Mesenchymal stem cell (in vitro differentiated cells and primary cell): Measurements from ENCODE around the gene CDH12.

Source experiments
- DNase-seq: peaks from one replicate; pipeline ENCODE4 v3.0.0-alpha.2; 2013
- H2AFZ ChIP-seq: one replicate; pipeline ENCODE4 v1.6.1; 2013; ENCODE audit warnings: low read depth, mild to moderate bottlenecking, control low read depth, inconsistent platforms, low read length, moderate library complexity
- H2AK5ac ChIP-seq: 2 replicates; pipeline ENCODE4 v1.6.1; 2013; ENCODE audit warnings: low read length, moderate library complexity, mild to moderate bottlenecking, inconsistent platforms; ENCODE audit not compliant: severe bottlenecking
- H2BK120ac ChIP-seq: one replicate; pipeline ENCODE4 v1.6.1; 2013; ENCODE audit warnings: low read depth, mild to moderate bottlenecking, inconsistent platforms, low read length, moderate library complexity
- H2BK12ac ChIP-seq, 2 experiments: one replicate each; pipeline ENCODE4 v1.6.1; 2013; ENCODE audit warnings: inconsistent platforms in 2 of 2, low read length in 2 of 2, mild to moderate bottlenecking in 2 of 2, moderate library complexity in 2 of 2, control low read depth in 1 of 2
- H2BK15ac ChIP-seq: one replicate; pipeline ENCODE4 v1.6.1; 2013; ENCODE audit warnings: mild to moderate bottlenecking, low read depth, inconsistent platforms; ENCODE audit not compliant: poor library complexity, severe bottlenecking
- H2BK5ac ChIP-seq: 2 replicates; pipeline ENCODE4 v1.6.1; 2013; ENCODE audit warnings: low read depth, mild to moderate bottlenecking, low read length, control low read depth, inconsistent platforms; ENCODE audit not compliant: poor library complexity, severe bottlenecking
- H3K14ac ChIP-seq, 2 experiments: one replicate each; pipeline ENCODE4 v1.6.1; 2013; ENCODE audit warnings: inconsistent platforms in 2 of 2, low read length in 2 of 2, control low read depth in 1 of 2, mild to moderate bottlenecking in 1 of 2, moderate library complexity in 1 of 2
- H3K18ac ChIP-seq, 2 experiments: one replicate each; pipeline ENCODE4 v1.6.1; 2013; ENCODE audit warnings: inconsistent platforms in 2 of 2, low read length in 2 of 2, control low read depth in 1 of 2, low read depth in 1 of 2, mild to moderate bottlenecking in 1 of 2
- H3K23ac ChIP-seq, 2 experiments: one replicate each; pipeline ENCODE4 v1.6.1; 2013; ENCODE audit warnings: inconsistent platforms in 2 of 2, low read length in 2 of 2, mild to moderate bottlenecking in 2 of 2, moderate library complexity in 2 of 2, control low read depth in 1 of 2
- H3K27ac ChIP-seq: 2 replicates; pipeline ENCODE4 v1.5.1; 2013; ENCODE audit warnings: mild to moderate bottlenecking, moderate library complexity, low read length, control low read depth, inconsistent platforms; ENCODE audit not compliant: poor library complexity, severe bottlenecking
- H3K27me3 ChIP-seq, 2 experiments: 2 replicates each; pipeline versions ENCODE4 v1.6.1 to v1.7.0; 2013; ENCODE audit warnings: low read length in 2 of 2, mild to moderate bottlenecking in 2 of 2, moderate library complexity in 2 of 2, control low read depth in 1 of 2, inconsistent platforms in 1 of 2; ENCODE audit not compliant: control insufficient read depth in 1 of 2, insufficient read depth in 1 of 2
- H3K36me3 ChIP-seq, 2 experiments: 2 replicates each; pipeline versions ENCODE4 v1.6.1 to v1.7.0; 2013; ENCODE audit warnings: low read length in 2 of 2, control low read depth in 1 of 2, inconsistent platforms in 1 of 2, low read depth in 1 of 2, mild to moderate bottlenecking in 1 of 2; ENCODE audit not compliant: insufficient read depth in 2 of 2, control insufficient read depth in 1 of 2
- H3K4ac ChIP-seq, 2 experiments: one replicate each; pipeline ENCODE4 v1.6.1; 2013; ENCODE audit warnings: inconsistent platforms in 2 of 2, low read length in 2 of 2, mild to moderate bottlenecking in 2 of 2, moderate library complexity in 2 of 2, control low read depth in 1 of 2, low read depth in 1 of 2
- H3K4me1 ChIP-seq: 2 replicates; pipeline ENCODE4 v1.6.1; 2013; ENCODE audit warnings: low read depth, low read length, control low read depth; ENCODE audit not compliant: control insufficient read depth, insufficient read depth
- H3K4me2 ChIP-seq: 2 replicates; pipeline ENCODE4 v1.6.1; 2013; ENCODE audit warnings: low read length, mild to moderate bottlenecking, inconsistent platforms; ENCODE audit not compliant: poor library complexity, severe bottlenecking
- H3K4me3 ChIP-seq, 2 experiments: 2 replicates each; pipeline versions ENCODE4 v1.5.1 to v1.7.0; 2013; ENCODE audit warnings: low read length in 2 of 2, mild to moderate bottlenecking in 2 of 2, control low read depth in 1 of 2, low read depth in 1 of 2; ENCODE audit not compliant: insufficient read depth in 1 of 2
- H3K79me1 ChIP-seq: replicated peaks from 2 replicates; pipeline ENCODE4 v1.6.1; 2013; ENCODE audit warnings: mild to moderate bottlenecking, control low read depth, low read length, inconsistent platforms; ENCODE audit not compliant: poor library complexity, severe bottlenecking
- H3K9ac ChIP-seq: 2 replicates; pipeline ENCODE4 v1.7.0; 2013; ENCODE audit warnings: mild to moderate bottlenecking, low read length, moderate library complexity
- H3K9me3 ChIP-seq: 2 replicates; pipeline ENCODE4 v1.7.0; 2013; ENCODE audit warnings: mild to moderate bottlenecking, low read length; ENCODE audit not compliant: control insufficient read depth
- H4K8ac ChIP-seq: one replicate; pipeline ENCODE4 v1.6.1; 2013; ENCODE audit warnings: inconsistent platforms, mild to moderate bottlenecking, low read length, moderate library complexity
- H4K91ac ChIP-seq: one replicate; pipeline ENCODE4 v1.6.1; 2013; ENCODE audit warnings: mild to moderate bottlenecking, low read length, inconsistent platforms
- WGBS: methylation state at CpG from one replicate; pipeline ENCODE4 v1.1.7; 2013; ENCODE audit warnings: mixed read lengths; 5-methylcytosine and 5-hydroxymethylcytosine counted together

Gene CDH12

GRCh38 chr5:21806271-21806670 lies 1046.9 kb downstream of the CDH12 start:
- no peak overlapping the region for H2BK120ac ChIP-seq

GRCh38 chr5:21802869-21803490 lies 1050.2 kb downstream of the CDH12 start:
- no peak overlapping the region for H3K4ac ChIP-seq
- peak; percentile 38 for DNase-seq
- H3K4me3 ChIP-seq, result no peak overlapping the region
- H2BK5ac ChIP-seq, result no peak overlapping the region
- no peak overlapping the region for H2AK5ac ChIP-seq
- no peaks in the 10 kb centered on the region for H3K4me1 ChIP-seq
- H4K8ac ChIP-seq, result no peak overlapping the region
- H3K23ac ChIP-seq, result no peak overlapping the region
- no peak overlapping the region for H2AFZ ChIP-seq
- no peak overlapping the region for H2BK15ac ChIP-seq
- H3K9me3 ChIP-seq, result peaks cover 5% of the 10 kb centered on the region
- H3K18ac ChIP-seq, result no peak overlapping the region
- H3K4me2 ChIP-seq, result no peak overlapping the region
- H3K14ac ChIP-seq, result no peak overlapping the region
- no peak overlapping the region for H2BK12ac ChIP-seq
- WGBS, result no CpG with 5 or more reads among the region's 4 CpGs
- no peak overlapping the region for H4K91ac ChIP-seq
- H3K27me3 ChIP-seq, result no peaks in the 10 kb centered on the region
- H2BK120ac ChIP-seq, result no peak overlapping the region
- H3K79me1 ChIP-seq, result no peaks in the 10 kb centered on the region
- H3K9ac ChIP-seq, result no peak overlapping the region
- no peaks in the 10 kb centered on the region for H3K36me3 ChIP-seq
- no peak overlapping the region for H3K27ac ChIP-seq

More at GRCh38 chr5:21806271-21806670, 1046.9 kb downstream of the CDH12 start:
- WGBS, result 94% methylated on average over 2 of the region's 3 CpGs
- Histone ChIP-seq H3K4me1 (no peaks in the 10 kb centered on the region), H2BK12ac (no peak overlapping the region), H3K14ac (no peak overlapping the region), H3K79me1 (no peaks in the 10 kb centered on the region), H3K4me3 (no peak overlapping the region), H3K9ac (peak overlapping the region; percentile 53), H3K4ac (no peak overlapping the region), H3K4me2 (no peak overlapping the region), H2AFZ (no peak overlapping the region), H3K27ac (no peak overlapping the region), H4K91ac (no peak overlapping the region), H2BK15ac (no peak overlapping the region), H3K36me3 (no peaks in the 10 kb centered on the region), H3K27me3 (no peaks in the 10 kb centered on the region), H3K18ac (no peak overlapping the region), H2BK5ac (no peak overlapping the region), H2AK5ac (no peak overlapping the region), H3K23ac (no peak overlapping the region), H3K9me3 (no peaks in the 10 kb centered on the region), H4K8ac (no peak overlapping the region)
- DNase-seq, result no peak

- H3K4me3 ChIP-seq, result no peak overlapping the region
- no peak overlapping the region for H2AFZ ChIP-seq
- no peak overlapping the region for H3K4ac ChIP-seq
- no peak overlapping the region for H3K18ac ChIP-seq
- H3K27me3 ChIP-seq, result no peaks in the 10 kb centered on the region
- no peak overlapping the region for H3K23ac ChIP-seq
- peaks cover 5% of the 10 kb centered on the region for H3K9me3 ChIP-seq
- no peak overlapping the region for H3K4me2 ChIP-seq
- H4K91ac ChIP-seq, result no peak overlapping the region
- H3K14ac ChIP-seq, result no peak overlapping the region
- no peak overlapping the region for H2BK12ac ChIP-seq
- no peaks in the 10 kb centered on the region for H3K4me1 ChIP-seq
- 99% methylated on average over 10 of the region's 10 CpGs for WGBS
- DNase-seq, result no peak
- H2AK5ac ChIP-seq, result no peak overlapping the region
- H3K79me1 ChIP-seq, result no peaks in the 10 kb centered on the region
- H3K36me3 ChIP-seq, result no peaks in the 10 kb centered on the region
- no peak overlapping the region for H2BK5ac ChIP-seq
- H3K27ac ChIP-seq, result no peak overlapping the region
- H4K8ac ChIP-seq, result no peak overlapping the region
- H2BK15ac ChIP-seq, result no peak overlapping the region
- H3K9ac ChIP-seq, result no peak overlapping the region
- H2BK120ac ChIP-seq, result no peak overlapping the region
Observed at GRCh38 chr5:21802100-21802499, 1051.0 kb downstream of the CDH12 start.

GRCh38 chr5:21792748-21793147 lies 1060.4 kb downstream of the CDH12 start:
- H2AFZ ChIP-seq, result no peak overlapping the region
- H3K27me3 ChIP-seq, result no peaks in the 10 kb centered on the region
- no peaks in the 10 kb centered on the region for H3K36me3 ChIP-seq
- no peak overlapping the region for H3K4ac ChIP-seq
- no peak overlapping the region for H2BK15ac ChIP-seq
- H4K91ac ChIP-seq, result no peak overlapping the region
- H2BK12ac ChIP-seq, result no peak overlapping the region
- DNase-seq, result no peak
- H3K14ac ChIP-seq, result no peak overlapping the region
- H3K4me2 ChIP-seq, result no peak overlapping the region
- H2BK5ac ChIP-seq, result no peak overlapping the region
- no peak overlapping the region for H2AK5ac ChIP-seq
- no peak overlapping the region for H2BK120ac ChIP-seq
- H3K9ac ChIP-seq, result no peak overlapping the region
- H4K8ac ChIP-seq, result no peak overlapping the region
- no peak overlapping the region for H3K23ac ChIP-seq
- no peaks in the 10 kb centered on the region for H3K79me1 ChIP-seq
- no peak overlapping the region for H3K18ac ChIP-seq
- no peaks in the 10 kb centered on the region for H3K9me3 ChIP-seq
- H3K4me3 ChIP-seq, result no peak overlapping the region
- WGBS, result no CpG with 5 or more reads among the region's 2 CpGs
- no peaks in the 10 kb centered on the region for H3K4me1 ChIP-seq
- H3K27ac ChIP-seq, result no peak overlapping the region
